Activated CD8-positive, alpha-beta memory T cell treated with anti-CD3 and anti-CD28 coated beads for 36 hours (primary cell): Measurements from ENCODE around the gene AMPH. TPM values are rescaled to one million over a fixed set of nuclear protein-coding genes. Genes with fewer than 3 reads are reported as not detected.

Experiments
- CTCF ChIA-PET: fragments of 350-600 bp; sonication (Branson Sonifier 250); formaldehyde crosslinking; loops from one replicate; lab custom pipeline; 2021; ENCODE audit warnings: antibody characterized with exemption; lab: Charles Lee
- POLR2A ChIA-PET: fragments of 350-600 bp; sonication (Branson Sonifier 250); formaldehyde crosslinking; loops from one replicate; lab custom pipeline; 2021; ENCODE audit warnings: antibody characterized with exemption; lab: Charles Lee
- total RNA-seq, 2 experiments: library from RNA; stranded (reverse); gene quantifications; one replicate each; pipeline ENCODE4 v1.2.3, GENCODE V29; 2021

The AMPH gene
- total RNA-seq, 2 experiments from 2014 or later, result not detected

DNA sequence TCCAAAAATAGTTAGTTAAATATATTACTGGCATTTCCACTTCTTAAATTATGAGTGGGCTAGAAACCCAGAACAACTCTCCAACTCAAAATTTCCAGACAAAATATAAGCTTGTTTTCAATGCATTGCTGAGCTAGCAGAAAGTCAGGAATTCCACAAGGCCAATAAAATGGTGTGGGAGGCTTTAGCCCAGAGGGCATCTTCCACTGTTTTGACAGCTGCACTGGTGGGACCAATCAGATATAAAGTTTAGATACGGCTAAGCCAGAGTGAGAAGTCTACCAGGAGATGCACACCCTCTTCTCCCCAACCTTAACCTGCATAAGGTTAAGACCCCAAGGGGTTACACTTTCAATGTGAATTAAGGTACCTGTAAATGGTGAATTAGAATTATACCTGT is 76.6 kb downstream of the AMPH start:
- CTCF ChIA-PET, result interaction anchor here (0.5 kb wide), 1 partner anchor 138 kb away, joined by 5 read pairs; no protein-coding TSS in a partner anchor
- POLR2A ChIA-PET, result no interaction called here

DNA sequence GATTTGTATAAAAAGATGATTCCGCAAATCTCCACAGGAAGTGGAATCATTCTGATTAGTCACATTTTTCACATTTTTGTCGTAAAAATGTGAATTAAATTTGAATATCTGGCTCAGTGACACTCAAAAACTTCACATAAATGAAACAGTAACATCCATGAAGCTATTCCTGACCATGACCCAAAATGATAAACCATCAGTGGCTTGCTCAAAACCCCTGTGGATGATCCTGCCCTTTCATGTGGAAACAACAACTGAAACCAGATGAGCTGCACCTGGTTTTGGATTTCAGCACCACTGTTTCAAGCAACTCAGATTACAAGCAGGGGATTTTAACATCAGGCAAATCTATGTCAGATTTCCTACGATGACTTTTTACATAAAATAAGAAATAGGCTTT is 80.3 kb downstream of the AMPH start:
- CTCF ChIA-PET, result no interaction called here
- POLR2A ChIA-PET, result no interaction called here

DNA sequence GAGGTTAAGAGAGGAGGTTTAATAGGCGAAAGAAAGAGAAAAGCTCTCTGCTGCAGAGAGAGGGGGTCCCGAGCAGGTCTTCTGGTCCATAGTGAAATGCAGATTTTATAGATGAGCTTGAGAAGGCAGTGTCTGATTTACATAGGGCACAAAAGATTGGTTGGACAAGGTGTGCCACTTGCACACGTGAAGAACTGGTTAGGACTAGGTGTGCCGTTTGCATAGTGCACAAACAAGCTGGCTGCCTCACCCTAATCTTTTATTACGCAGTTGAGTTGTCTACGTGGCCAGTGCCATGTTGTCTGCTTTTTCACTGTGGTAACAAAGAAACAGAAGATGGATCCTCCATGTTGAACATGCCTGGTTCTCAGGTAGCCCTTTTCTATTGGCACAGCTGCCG is 82.6 kb downstream of the AMPH start:
- ChIA-PET POLR2A (no interaction called here), CTCF (no interaction called here)

DNA sequence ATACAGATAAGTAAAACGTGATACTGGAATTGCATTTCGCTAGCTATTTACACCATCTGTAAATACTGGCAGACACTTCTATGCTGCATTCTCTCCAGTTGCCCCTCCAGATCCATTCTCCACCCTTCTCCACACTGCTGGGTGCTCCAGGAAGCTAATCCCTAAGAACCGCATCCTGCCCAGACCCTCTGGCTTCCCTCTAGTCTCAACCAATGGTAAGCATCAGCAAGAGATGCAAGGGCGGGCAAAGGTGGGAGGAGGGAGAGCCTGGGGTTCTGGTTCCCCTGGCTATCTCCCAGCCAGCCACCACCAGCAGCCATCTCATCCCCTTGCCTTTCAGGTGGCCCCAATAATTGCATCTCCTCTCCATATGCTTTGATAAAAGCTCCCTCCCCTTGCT is 84.4 kb downstream of the AMPH start:
- ChIA-PET CTCF (no interaction called here), POLR2A (no interaction called here)

DNA sequence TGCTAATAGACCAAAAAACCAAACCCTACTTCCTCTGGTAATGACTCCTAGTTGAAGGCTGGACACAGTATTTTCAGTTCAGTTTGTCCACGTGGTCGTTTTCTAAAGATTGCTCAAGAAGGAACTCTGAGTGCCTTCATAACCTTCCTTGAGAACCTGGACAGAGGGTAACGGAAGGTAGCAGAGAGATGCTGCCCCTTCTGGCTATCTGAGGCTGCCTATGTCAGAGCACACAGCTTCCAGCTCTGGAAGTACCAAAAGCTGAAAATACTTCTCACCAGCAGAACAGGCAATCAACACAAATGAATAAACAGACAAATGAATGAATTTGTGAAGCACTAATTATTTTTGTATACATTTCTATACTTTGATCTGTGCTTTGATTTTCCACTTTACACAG is 85.2 kb downstream of the AMPH start:
- CTCF ChIA-PET, result no interaction called here
- POLR2A ChIA-PET, result no interaction called here

DNA sequence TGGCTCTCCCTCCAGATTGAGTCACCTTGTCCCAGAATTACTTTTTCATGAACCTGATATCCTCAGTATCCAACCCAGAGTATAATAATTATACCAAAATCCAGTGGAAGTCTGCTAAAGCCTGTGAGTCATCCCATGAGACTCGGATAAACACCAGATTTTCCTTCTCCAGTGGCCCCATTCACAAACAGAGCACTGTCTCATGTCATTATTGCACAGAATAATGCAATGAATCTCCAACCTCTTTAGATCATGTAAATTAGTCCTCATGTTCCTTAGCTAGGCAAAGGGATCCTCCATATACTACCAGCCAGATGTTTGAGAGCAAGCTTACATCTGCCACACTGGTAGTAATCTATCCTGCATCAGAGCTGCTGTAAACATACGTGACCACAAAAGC is 89.0 kb downstream of the AMPH start:
- POLR2A ChIA-PET, result no interaction called here
- CTCF ChIA-PET, result no interaction called here

DNA sequence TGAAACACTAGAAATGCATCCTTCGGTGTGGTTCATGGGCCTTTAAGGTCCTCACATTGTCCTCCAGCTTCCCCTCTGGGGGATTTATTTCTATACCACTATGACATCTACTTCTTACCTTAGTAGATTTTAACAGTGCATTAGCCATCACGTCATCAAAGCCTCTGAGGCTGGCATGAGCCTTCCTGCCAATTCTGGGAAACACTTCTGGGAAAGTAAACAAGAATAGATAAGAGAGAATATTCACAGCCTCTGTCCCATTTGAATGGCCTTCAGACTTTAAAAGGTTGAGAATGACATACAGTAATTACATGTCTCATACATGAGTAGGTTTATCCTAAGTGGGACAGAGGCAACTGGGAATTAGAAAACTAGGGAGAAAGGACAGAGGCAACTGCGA is 89.7 kb downstream of the AMPH start:
- CTCF ChIA-PET, result no interaction called here
- POLR2A ChIA-PET, result no interaction called here

DNA sequence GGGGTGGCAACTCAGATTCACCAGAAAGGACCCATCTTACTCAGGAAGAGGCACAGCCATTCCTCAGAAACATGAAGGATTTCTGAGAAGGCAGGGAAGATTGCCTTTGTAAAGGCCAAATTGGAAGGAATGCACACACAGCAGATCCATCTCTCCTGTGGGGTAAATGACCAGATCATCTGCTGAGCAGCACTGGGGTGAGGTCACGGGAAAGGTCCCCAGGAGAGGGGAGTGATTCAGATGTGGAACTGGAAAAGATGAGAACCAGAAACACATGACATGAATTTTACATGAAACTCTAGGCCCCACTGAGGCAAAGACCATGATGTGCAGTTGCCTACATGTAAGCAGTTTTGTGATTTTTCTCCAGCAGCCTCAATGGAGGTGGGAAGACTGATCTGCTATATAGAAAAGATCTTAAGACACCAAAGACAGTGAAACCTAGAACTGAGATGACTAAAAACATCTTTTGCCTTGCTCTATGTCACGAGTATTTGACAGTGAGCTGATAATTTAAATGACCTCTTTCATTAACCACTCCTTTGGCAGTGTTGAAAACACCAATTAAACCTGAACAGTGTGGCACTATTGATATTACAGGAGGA is 91.6 kb downstream of the AMPH start:
- CTCF ChIA-PET, result no interaction called here
- POLR2A ChIA-PET, result no interaction called here

DNA sequence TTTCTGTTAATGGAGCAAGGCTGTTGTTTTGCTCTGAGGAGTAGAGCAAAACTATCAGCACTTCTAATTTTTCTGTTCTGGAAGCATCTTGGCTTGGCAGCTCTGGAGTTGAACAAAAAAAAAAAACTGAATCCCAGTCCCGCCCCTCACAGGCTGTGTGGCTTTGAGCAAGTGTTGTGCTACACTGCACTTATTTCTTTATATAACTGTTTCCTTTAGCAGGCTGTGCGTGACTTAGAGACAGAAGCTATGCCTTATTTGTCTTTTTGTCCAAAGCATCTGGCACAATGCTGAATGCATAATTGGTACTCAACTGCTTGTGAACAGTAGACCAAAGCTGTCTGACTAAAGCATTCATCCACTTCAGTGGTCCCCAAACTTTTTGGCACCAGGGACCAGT is 96.1 kb downstream of the AMPH start:
- CTCF ChIA-PET, result no interaction called here

DNA sequence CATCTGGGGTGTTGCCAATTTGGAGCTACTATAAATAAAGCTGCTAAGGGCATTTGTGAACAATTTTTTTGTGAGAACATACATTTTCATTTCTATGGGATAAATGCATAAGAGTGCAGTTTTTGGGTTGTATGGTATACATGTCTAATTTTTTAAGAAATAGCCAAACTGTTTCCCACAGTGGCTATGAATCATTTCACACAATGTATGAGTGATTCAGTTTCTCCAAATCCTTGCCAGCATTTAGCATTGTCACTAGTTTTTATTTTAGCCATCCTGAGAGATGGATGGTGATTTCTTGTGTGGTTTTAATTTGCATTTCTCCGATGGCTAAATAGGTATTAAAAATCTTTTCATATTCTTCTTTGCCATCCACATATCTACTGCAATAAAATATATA is 105.3 kb downstream of the AMPH start:
- ChIA-PET POLR2A (no interaction called here), CTCF (interaction anchor here (0.6 kb wide), 1 partner anchor 158 kb away, joined by 3 read pairs; no protein-coding TSS in a partner anchor)

More for the DNA sequence above, 96.1 kb downstream of the AMPH start:
- POLR2A ChIA-PET, result no interaction called here

DNA sequence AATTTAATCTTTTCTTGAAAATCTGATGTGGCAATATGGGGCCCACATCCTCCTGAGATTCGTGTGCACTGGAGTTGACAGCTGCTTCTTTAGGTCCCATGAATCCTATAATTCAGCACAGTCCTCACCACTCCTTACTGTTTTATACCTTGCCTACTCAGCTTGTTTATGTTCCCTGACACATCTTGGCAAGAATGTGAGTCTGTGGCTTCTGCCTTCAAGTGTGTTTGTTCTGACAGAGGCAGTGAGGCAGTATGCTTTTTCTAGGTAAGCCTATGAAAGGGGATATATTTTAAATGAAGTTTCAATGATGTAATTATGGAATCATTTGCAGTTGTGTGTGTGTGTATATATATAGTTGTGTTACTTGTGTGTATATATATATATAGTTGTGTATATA is 106.4 kb downstream of the AMPH start:
- ChIA-PET CTCF (no interaction called here), POLR2A (no interaction called here)

DNA sequence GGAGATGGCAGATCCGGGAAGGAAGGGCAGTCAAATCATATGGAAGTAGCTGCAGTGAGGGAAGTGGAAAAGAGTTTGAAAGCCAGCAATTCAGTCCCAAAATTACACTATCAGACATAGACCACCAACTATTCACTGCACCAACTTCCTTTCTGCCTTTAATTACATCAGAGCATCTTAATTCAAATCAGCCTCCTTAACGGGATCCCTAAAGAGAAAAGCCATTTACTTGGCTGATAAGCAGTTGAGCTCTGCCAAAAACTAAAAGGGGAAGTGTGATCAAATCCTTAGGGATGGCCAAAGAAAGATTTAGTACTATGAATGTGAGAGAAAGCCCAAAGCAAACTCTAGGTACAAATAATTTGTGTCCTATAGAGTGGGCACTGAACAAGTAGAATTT is 110.4 kb downstream of the AMPH start:
- POLR2A ChIA-PET, result no interaction called here
- CTCF ChIA-PET, result no interaction called here

DNA sequence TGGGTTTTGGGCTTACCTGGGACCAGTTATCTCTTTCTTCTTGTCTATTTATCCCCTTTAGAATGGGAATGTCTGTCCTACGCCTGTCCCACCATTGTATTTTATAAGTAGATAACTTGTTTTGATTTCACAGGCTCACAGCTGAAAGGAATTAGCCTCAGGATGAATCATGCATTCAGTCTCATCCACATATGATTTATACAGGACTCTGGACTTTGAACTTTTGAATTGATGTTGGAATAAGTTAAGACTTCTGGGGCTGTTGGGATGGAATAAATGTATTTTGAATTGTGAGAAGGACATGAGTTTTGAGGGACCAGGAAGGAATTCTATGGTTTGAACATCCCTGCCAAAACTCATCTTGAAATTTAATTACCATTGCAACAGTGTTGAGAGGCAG is 112.6 kb downstream of the AMPH start:
- ChIA-PET POLR2A (no interaction called here), CTCF (no interaction called here)

DNA sequence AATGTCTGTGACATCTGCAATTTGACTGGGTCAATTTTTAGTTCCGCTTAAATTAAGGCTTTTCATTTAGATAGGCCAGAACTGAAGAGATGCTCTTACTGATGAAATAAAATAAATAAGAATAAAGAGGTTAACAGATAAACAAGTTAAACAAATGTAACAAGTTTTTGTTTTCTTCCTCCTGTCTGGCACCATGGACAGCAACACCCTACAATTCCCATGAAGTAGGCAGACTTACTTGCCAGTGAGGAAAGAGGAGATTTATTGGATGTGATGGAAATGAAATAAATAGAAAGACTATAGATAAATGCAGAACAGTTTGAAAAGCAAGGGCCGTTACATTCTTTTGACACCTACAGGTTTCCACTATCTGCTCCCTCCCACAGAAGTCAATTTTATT is 118.5 kb downstream of the AMPH start:
- ChIA-PET POLR2A (no interaction called here), CTCF (no interaction called here)

DNA sequence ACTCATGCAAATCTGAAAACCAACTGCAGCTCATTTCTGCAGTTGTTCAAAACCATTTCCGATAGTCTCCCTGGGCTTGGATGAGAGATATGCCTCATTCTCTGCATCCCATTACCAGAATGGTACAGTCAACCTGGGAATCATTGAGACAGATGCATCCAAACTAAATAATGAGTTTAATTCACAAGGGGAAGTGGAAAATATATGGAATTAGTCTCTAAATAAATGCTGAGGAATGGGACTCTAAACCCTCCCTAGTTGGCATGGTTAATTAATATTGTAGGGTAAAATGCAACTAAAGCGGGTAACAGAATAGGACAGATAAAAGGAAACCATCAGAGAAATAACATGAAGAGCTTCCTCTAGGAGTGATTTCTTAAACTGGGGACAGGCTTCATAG is 118.9 kb downstream of the AMPH start:
- ChIA-PET CTCF (no interaction called here), POLR2A (no interaction called here)

DNA sequence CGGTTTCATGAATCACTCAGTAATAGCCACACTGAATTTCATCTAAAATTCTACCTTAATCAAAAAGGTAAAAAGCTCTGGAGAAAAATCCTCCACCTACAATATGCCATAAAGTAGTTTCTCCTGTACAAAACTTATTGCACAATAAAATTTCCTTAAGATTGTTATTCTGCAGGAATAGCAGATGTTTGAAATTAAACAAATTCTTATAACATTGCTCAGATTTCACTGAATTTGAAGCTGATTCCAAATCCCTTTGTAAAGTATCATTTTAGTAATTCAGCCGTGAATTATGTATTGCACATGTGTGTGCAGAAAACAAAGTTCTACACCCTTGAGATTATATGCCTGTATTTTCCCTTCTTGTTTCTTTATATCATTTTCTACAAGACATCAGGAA is 123.8 kb downstream of the AMPH start:
- ChIA-PET POLR2A (no interaction called here), CTCF (no interaction called here)

DNA sequence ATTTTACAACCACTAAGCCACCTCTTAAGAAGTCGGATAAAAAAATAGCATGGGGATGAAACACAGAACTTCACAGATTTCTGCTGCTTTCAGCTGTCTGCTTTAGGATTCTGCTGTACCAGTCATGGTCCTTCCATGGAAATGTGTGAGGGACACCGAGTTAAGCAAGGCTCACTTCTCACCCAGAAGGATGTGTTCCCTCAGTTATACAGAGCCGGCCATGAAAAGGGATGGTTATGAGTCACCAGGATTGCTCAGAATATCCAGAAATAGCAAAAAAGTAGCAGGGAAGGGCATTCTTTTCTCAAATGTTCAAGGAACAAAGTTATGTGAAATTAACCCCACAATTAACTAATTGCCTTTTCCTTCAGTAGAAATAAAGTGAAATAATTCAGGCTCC is 124.4 kb downstream of the AMPH start:
- ChIA-PET CTCF (no interaction called here), POLR2A (no interaction called here)

DNA sequence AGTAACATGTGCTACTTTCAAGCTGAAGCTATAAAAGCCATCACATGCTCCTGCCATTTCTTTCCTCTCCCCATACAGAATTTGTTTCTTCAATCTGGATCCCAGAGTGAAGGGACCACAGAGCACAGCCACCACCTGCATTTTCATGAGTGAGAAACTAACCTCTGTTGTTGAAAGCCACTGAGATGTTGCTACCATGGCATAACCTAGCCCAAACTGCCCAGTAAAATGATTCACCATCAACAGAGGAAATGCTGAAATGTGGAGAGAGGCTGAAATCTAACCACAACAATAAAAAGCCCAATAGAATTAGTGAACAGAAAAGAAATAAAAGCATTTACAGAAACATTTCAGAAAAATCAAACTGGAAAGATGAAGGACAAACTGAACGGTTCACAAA is 125.2 kb downstream of the AMPH start:
- CTCF ChIA-PET, result no interaction called here
- POLR2A ChIA-PET, result no interaction called here

DNA sequence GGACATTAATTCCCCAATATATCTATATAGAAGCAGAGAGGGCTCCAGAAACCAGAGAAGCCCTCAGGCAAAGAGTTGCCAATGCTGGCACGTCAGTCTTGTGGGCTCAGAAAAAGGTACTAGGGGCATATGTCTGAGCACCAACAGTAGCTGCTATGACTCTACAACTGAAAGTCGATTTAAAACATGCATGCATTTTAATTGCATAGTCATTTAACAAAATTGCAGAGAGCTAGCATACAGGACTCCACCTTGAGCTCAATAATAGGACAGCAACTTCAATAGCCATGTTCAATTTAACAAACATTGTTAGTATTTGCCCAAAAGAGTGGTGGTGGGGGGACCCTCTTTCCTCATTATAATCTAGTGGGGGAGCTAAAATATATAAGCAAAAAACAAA is 126.5 kb downstream of the AMPH start:
- ChIA-PET CTCF (no interaction called here), POLR2A (no interaction called here)

DNA sequence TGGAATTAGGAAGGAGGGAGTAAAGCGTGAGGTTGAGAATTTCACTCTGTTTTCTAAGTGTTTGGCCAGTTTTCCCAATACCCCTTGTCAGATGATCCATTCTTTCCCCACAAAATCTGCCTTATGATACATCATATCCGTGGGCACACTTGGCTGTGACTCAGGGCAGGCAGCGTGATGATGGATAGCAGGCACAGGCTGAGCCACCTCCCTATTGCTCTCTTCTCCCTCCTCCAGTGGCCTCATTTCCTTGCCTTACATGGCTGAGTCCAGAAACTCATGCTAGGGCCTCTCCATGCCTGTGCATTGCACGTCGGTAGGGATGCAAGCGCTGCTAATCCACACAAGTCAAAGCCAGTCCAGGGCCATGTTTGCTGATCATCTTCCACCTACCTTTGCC is 128.3 kb downstream of the AMPH start:
- POLR2A ChIA-PET, result no interaction called here
- CTCF ChIA-PET, result no interaction called here

DNA sequence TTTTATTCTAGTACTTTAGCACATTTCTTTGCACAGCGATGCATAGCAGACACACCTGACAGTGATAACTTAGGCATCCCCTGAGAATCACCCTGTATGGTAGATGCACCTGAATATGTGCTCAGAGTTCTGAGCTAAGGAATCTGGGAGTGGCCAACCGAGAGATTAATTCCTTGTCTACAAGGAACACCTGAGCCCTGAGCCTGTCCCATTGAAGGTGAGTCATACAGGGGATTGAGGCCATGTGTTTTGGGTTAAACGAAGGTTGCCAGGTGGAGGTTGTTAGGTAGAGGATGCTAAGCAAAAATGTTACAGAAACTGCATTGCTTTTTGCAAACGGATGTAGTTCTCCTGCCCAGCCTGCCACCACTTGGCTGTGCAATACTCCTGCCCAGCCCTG is 128.9 kb downstream of the AMPH start:
- POLR2A ChIA-PET, result no interaction called here

DNA sequence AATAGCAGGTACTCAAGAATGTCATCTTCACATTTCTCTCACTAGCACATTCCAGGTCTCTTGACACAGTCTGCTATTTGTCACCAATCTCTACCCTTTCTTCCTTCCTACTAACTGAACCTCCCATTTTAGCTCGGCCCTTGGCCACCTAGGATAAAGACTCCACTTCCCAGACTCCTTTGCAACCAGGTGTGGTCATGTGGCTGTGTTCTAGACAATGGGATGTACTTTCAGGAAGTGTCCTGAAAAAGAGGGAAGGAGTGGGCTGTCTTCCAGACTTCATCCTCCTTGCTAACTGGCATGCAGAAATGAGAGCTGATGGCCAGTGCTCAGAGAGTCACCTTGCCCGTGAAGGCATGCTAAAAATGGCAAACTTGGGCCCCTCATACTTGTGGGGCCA is 139.2 kb downstream of the AMPH start:
- ChIA-PET CTCF (no interaction called here), POLR2A (no interaction called here)

More for the DNA sequence above, 128.9 kb downstream of the AMPH start:
- CTCF ChIA-PET, result no interaction called here
